H54 (cell line): ENCODE measurements around the gene NOL7.

Experiments
- DNase-seq: peaks from one replicate; pipeline ENCODE4 v3.0.0; 2011; ENCODE audit warnings: low spot score, mixed read lengths; ENCODE audit not compliant: insufficient read length
- FAIRE-seq: peaks from 3 replicates; lab custom pipeline; 2011; peaks lifted over from hg19 to GRCh38; lab: Jason Lieb, UNC
- POLR2A ChIP-seq: IDR thresholded peaks from 2 replicates; pipeline ENCODE4 v1.6.1; 2011; ENCODE audit warnings: low read depth, mild to moderate bottlenecking, low read length

Gene NOL7

GRCh38 chr6:13613029-13613594, 2.0 kb upstream of the NOL7 start:
- no peak for TF ChIP-seq POLR2A
- DNase-seq (no peak), FAIRE-seq (no peak)

- TF ChIP-seq POLR2A, result no peak
- FAIRE-seq (no peak), DNase-seq (peak; percentile 52)
Measured at GRCh38 chr6:13614126-13614925, 809 bp upstream of the NOL7 start.

GRCh38 chr6:13615792-13616120, 621 bp downstream of the NOL7 start:
- TF ChIP-seq POLR2A, result no peak
- DNase-seq (peak; percentile 28), FAIRE-seq (no peak)

- FAIRE-seq (no peak), DNase-seq (no peak)
- no peak for TF ChIP-seq POLR2A
Measured at GRCh38 chr6:13617066-13617465, 1.9 kb downstream of the NOL7 start.

- TF ChIP-seq POLR2A, result no peak
- FAIRE-seq (peak; percentile 98), DNase-seq (peak; percentile 28)
Measured at GRCh38 chr6:13624871-13625288, 9.7 kb downstream of the NOL7 start.

GRCh38 chr6:13629459-13630116, 14.5 kb downstream of the NOL7 start:
- no peak for FAIRE-seq
- no peak for DNase-seq

GRCh38 chr6:13630499-13630898, 15.4 kb downstream of the NOL7 start:
- TF ChIP-seq POLR2A, result no peak
- DNase-seq (no peak), FAIRE-seq (no peak)

More at GRCh38 chr6:13629459-13630116, 14.5 kb downstream of the NOL7 start:
- TF ChIP-seq POLR2A, result no peak

GRCh38 chr6:13633343-13633742, 18.2 kb downstream of the NOL7 start:
- DNase-seq, result no peak
- TF ChIP-seq POLR2A, result no peak
- no peak for FAIRE-seq

GRCh38 chr6:13635948-13636658, 21.0 kb downstream of the NOL7 start:
- FAIRE-seq (peak; percentile 71), DNase-seq (no peak)
- no peak for TF ChIP-seq POLR2A

GRCh38 chr6:13638014-13638413, 22.9 kb downstream of the NOL7 start:
- DNase-seq (no peak), FAIRE-seq (no peak)
- TF ChIP-seq POLR2A, result no peak

- FAIRE-seq (no peak), DNase-seq (no peak)
- no peak for TF ChIP-seq POLR2A
Measured at GRCh38 chr6:13638626-13639025, 23.5 kb downstream of the NOL7 start.

GRCh38 chr6:13641315-13641714, 26.2 kb downstream of the NOL7 start:
- TF ChIP-seq POLR2A, result no peak
- FAIRE-seq (no peak), DNase-seq (no peak)

GRCh38 chr6:13643125-13643524, 28.0 kb downstream of the NOL7 start:
- FAIRE-seq (peak; percentile 20), DNase-seq (no peak)

GRCh38 chr6:13648850-13649249, 33.7 kb downstream of the NOL7 start:
- DNase-seq (no peak), FAIRE-seq (no peak)
- TF ChIP-seq POLR2A, result no peak

More at GRCh38 chr6:13643125-13643524, 28.0 kb downstream of the NOL7 start:
- no peak for TF ChIP-seq POLR2A
